Hepatocyte (in vitro differentiated cells): ENCODE results near the gene ALDH2. TPM values are rescaled to one million over a fixed set of nuclear protein-coding genes. Genes with fewer than 3 reads are reported as not detected.

ENCODE experiments used
- DNase-seq: peaks from one replicate; pipeline ENCODE4 v3.0.0-alpha.2; 2016; ENCODE audit warnings: low spot score
- H2AFZ ChIP-seq: fragments of 200-600 bp; sonication (generic); 2 replicates; pipeline ENCODE4 v1.6.0; 2016; ENCODE audit warnings: antibody characterized with exemption, mild to moderate bottlenecking
- H3K27ac ChIP-seq: fragments of 200-600 bp; sonication (generic); 2 replicates; pipeline ENCODE4 v1.5.1; 2016; ENCODE audit warnings: mild to moderate bottlenecking
- H3K27me3 ChIP-seq: fragments of 200-600 bp; sonication (generic); 2 replicates; pipeline ENCODE4 v1.6.1; 2016
- H3K36me3 ChIP-seq: fragments of 200-600 bp; sonication (generic); replicated peaks from 2 replicates; pipeline ENCODE4 v1.5.1; 2016; ENCODE audit warnings: low read depth; ENCODE audit not compliant: insufficient read depth
- H3K4me1 ChIP-seq: fragments of 200-600 bp; sonication (generic); 2 replicates; pipeline ENCODE4 v1.5.1; 2016; ENCODE audit warnings: mild to moderate bottlenecking, moderate library complexity; ENCODE audit not compliant: insufficient read depth
- H3K4me2 ChIP-seq: fragments of 200-600 bp; sonication (generic); 2 replicates; pipeline ENCODE4 v1.6.0; 2016
- H3K4me3 ChIP-seq: fragments of 200-600 bp; sonication (generic); 2 replicates; pipeline ENCODE4 v1.5.1; 2016; ENCODE audit warnings: mild to moderate bottlenecking
- H3K79me2 ChIP-seq: fragments of 200-600 bp; sonication (generic); 2 replicates; pipeline ENCODE4 v1.6.0; 2017; ENCODE audit warnings: mild to moderate bottlenecking
- H3K9me2 ChIP-seq: fragments of 200-600 bp; sonication (generic); replicated peaks from 2 replicates; pipeline ENCODE4 v1.6.0; 2017; ENCODE audit warnings: mild to moderate bottlenecking; ENCODE audit not compliant: insufficient read depth
- H3K9me3 ChIP-seq: fragments of 200-600 bp; sonication (generic); 2 replicates; pipeline ENCODE4 v1.5.1; 2016; ENCODE audit warnings: low read depth, mild to moderate bottlenecking
- H4K20me1 ChIP-seq: fragments of 200-600 bp; sonication (generic); 2 replicates; pipeline ENCODE4 v1.6.0; 2016; ENCODE audit warnings: mild to moderate bottlenecking; ENCODE audit not compliant: insufficient read depth, poor library complexity, severe bottlenecking
- CTCF ChIP-seq: fragments of 200-600 bp; sonication (generic); IDR thresholded peaks from 2 replicates; pipeline ENCODE4 v1.5.1; 2016; ENCODE audit warnings: antibody characterized with exemption, mild to moderate bottlenecking; ENCODE audit not compliant: poor library complexity
- EZH2 ChIP-seq: fragments of 200-600 bp; sonication (generic); IDR thresholded peaks from 2 replicates; pipeline ENCODE4 v1.6.1; 2016; ENCODE audit warnings: antibody characterized with exemption, mild to moderate bottlenecking, borderline replicate concordance
- EZH2phosphoT487 ChIP-seq: fragments of 200-600 bp; sonication (generic); IDR thresholded peaks from one replicate; pipeline ENCODE4 v1.6.1; 2018; ENCODE audit warnings: antibody characterized with exemption, mild to moderate bottlenecking, low read depth, moderate library complexity; ENCODE audit not compliant: unreplicated experiment, severe bottlenecking
- WGBS: methylation state at CpG from one replicate; pipeline ENCODE4 v1.1.6; 2016; ENCODE audit warnings: low lambda C conversion rate; ENCODE audit errors: missing lambda C conversion rate; 5-methylcytosine and 5-hydroxymethylcytosine counted together
- polyA plus RNA-seq: library from polyadenylated mRNA; unstranded; fragments of >200 nt; fragmentation: Nextera tagmentation; extraction: Ambion mirVana; gene quantifications from 2 replicates; pipeline ENCODE4 v1.2.1, GENCODE V29; 2016
- total RNA-seq: library from RNA; depleted of rRNA; stranded (reverse); fragments of >200 nt; gene quantifications from 2 replicates; pipeline ENCODE4 v1.2.3, GENCODE V29; 2014

Gene ALDH2
- total and polyA plus RNA-seq, 2 experiments from 2014 or later, result 126 to 203 TPM

- no peak overlapping the region for H3K4me3 ChIP-seq
- no peaks in the 10 kb centered on the region for H4K20me1 ChIP-seq
- TF ChIP-seq EZH2 (no peak), CTCF (no peak), EZH2phosphoT487 (no peak)
- H3K27ac ChIP-seq, result no peak overlapping the region
- DNase-seq, result no peak
- no peaks in the 10 kb centered on the region for H3K9me2 ChIP-seq
- no peaks in the 10 kb centered on the region for H3K27me3 ChIP-seq
- H2AFZ ChIP-seq, result no peak overlapping the region
- no peak overlapping the region for H3K4me2 ChIP-seq
- WGBS, result 90% methylated on average over 7 of the region's 7 CpGs
- H3K79me2 ChIP-seq, result no peaks in the 10 kb centered on the region
- H3K36me3 ChIP-seq, result no peaks in the 10 kb centered on the region
- H3K4me1 ChIP-seq, result peaks cover 3% of the 10 kb centered on the region
- H3K9me3 ChIP-seq, result no peaks in the 10 kb centered on the region
These were observed 10.1 kb upstream of the ALDH2 start for GRCh38 chr12:111756681-111757080.

- WGBS, result 79% methylated on average over 15 of the region's 15 CpGs
- no peaks in the 10 kb centered on the region for H3K9me2 ChIP-seq
- H3K27me3 ChIP-seq, result no peaks in the 10 kb centered on the region
- no peaks in the 10 kb centered on the region for H3K36me3 ChIP-seq
- TF ChIP-seq CTCF (no peak), EZH2phosphoT487 (no peak), EZH2 (no peak)
- no peak for DNase-seq
- no peaks in the 10 kb centered on the region for H3K79me2 ChIP-seq
- H3K9me3 ChIP-seq, result no peaks in the 10 kb centered on the region
- no peak overlapping the region for H2AFZ ChIP-seq
- no peak overlapping the region for H3K4me3 ChIP-seq
- H3K4me2 ChIP-seq, result no peak overlapping the region
- H3K27ac ChIP-seq, result no peak overlapping the region
- H3K4me1 ChIP-seq, result peaks cover 3% of the 10 kb centered on the region
- H4K20me1 ChIP-seq, result no peaks in the 10 kb centered on the region
These were observed 9.2 kb upstream of the ALDH2 start for GRCh38 chr12:111757361-111758119.

GRCh38 chr12:111758120-111758561 is 8.6 kb upstream of the ALDH2 start:
- Histone ChIP-seq H3K9me3 (no peaks in the 10 kb centered on the region), H3K36me3 (no peaks in the 10 kb centered on the region), H3K27ac (no peak overlapping the region), H3K4me1 (peaks cover 3% of the 10 kb centered on the region), H3K4me3 (no peak overlapping the region), H4K20me1 (no peaks in the 10 kb centered on the region), H3K9me2 (no peaks in the 10 kb centered on the region), H2AFZ (no peak overlapping the region), H3K79me2 (no peaks in the 10 kb centered on the region), H3K4me2 (no peak overlapping the region), H3K27me3 (no peaks in the 10 kb centered on the region)
- TF ChIP-seq CTCF, result no peak
- TF ChIP-seq EZH2phosphoT487, result no peak
- no peak for TF ChIP-seq EZH2
- DNase-seq, result no peak
- 86% methylated on average over 9 of the region's 9 CpGs for WGBS
